HG02943 (cell line): ENCODE measurements around the gene ACER1.
"Not testable (repeated sequence)": the region's sequence is repeated elsewhere in the genome, so short reads cannot be mapped to it uniquely, and the experiment has no call there.

Experiments used
- ATAC-seq: cut with Tn5 transposase; IDR thresholded peaks from one replicate; pipeline ENCODE4 v1.9.1; 2021; ENCODE audit warnings: mild to moderate bottlenecking, low read depth, moderate library complexity; ENCODE audit not compliant: unreplicated experiment

Gene ACER1

GRCh38 chr19:6297202-6297601 lies 36.2 kb downstream of the ACER1 start:
- no peak for ATAC-seq

GRCh38 chr19:6292006-6292405 lies 41.4 kb downstream of the ACER1 start:
- no peak for ATAC-seq

GRCh38 chr19:6288737-6289136 lies 44.7 kb downstream of the ACER1 start:
- no peak for ATAC-seq

GRCh38 chr19:6287269-6287885 lies 46.0 kb downstream of the ACER1 start:
- no peak for ATAC-seq

GRCh38 chr19:6286676-6287075 lies 46.7 kb downstream of the ACER1 start:
- ATAC-seq, result no peak

GRCh38 chr19:6282393-6282792 lies 51.0 kb downstream of the ACER1 start:
- ATAC-seq, result not testable (repeated sequence)

GRCh38 chr19:6279931-6280591 lies 53.4 kb downstream of the ACER1 start, which contains the start of gene MLLT1:
MLLT1 (minus strand) TSS chr19:6279975; CDS start chr19:6279784, 191 bp downstream.
- peak; percentile 80 for ATAC-seq

- ATAC-seq, result peak; percentile 40
Observed at GRCh38 chr19:6279620-6279930, 53.8 kb downstream of the ACER1 start.

GRCh38 chr19:6278740-6279619 lies 54.4 kb downstream of the ACER1 start:
- ATAC-seq, result no peak

- ATAC-seq, result no peak
Observed at GRCh38 chr19:6278051-6278450, 55.4 kb downstream of the ACER1 start.

GRCh38 chr19:6276447-6276846 lies 57.0 kb downstream of the ACER1 start:
- no peak for ATAC-seq

GRCh38 chr19:6275170-6275744 lies 58.2 kb downstream of the ACER1 start:
- ATAC-seq, result no peak

- ATAC-seq, result no peak
Observed at GRCh38 chr19:6274756-6275155, 58.7 kb downstream of the ACER1 start.

GRCh38 chr19:6273701-6274601 lies 59.5 kb downstream of the ACER1 start:
- ATAC-seq, result no peak

GRCh38 chr19:6272913-6273600 lies 60.4 kb downstream of the ACER1 start:
- ATAC-seq, result no peak

GRCh38 chr19:6272411-6272791 lies 61.0 kb downstream of the ACER1 start:
- no peak for ATAC-seq

GRCh38 chr19:6271721-6272410 lies 61.5 kb downstream of the ACER1 start:
- ATAC-seq, result no peak

- ATAC-seq, result no peak
Observed at GRCh38 chr19:6271251-6271650, 62.2 kb downstream of the ACER1 start.

- no peak for ATAC-seq
Observed at GRCh38 chr19:6270822-6271221, 62.6 kb downstream of the ACER1 start.
